BE2C (cell line): ENCODE measurements around the gene GALNT9.

Experiments used
- DNase-seq: peaks from one replicate; pipeline ENCODE4 v3.0.0-alpha.2; 2020
- H3K27me3 ChIP-seq: fragments of 250-450 bp; sonication (Bioruptor Pico); 2 replicates; pipeline ENCODE4 v1.5.1; 2020; ENCODE audit warnings: mild to moderate bottlenecking
- H3K36me3 ChIP-seq: fragments of 250-450 bp; sonication (Bioruptor Pico); 2 replicates; pipeline ENCODE4 v1.5.1; 2020; ENCODE audit warnings: mild to moderate bottlenecking
- H3K4me1 ChIP-seq: fragments of 250-450 bp; sonication (Bioruptor Pico); 2 replicates; pipeline ENCODE4 v1.5.1; 2020
- H3K4me3 ChIP-seq: 2 replicates; pipeline ENCODE4 v1.5.1; 2011; ENCODE audit warnings: low read depth, low read length
- H3K9me3 ChIP-seq: fragments of 250-450 bp; sonication (Bioruptor Pico); 2 replicates; pipeline ENCODE4 v1.5.1; 2020
- CTCF ChIP-seq: IDR thresholded peaks from 2 replicates; pipeline ENCODE4 v1.5.1; 2012; ENCODE audit warnings: mild to moderate bottlenecking, low read depth, low read length

The GALNT9 gene

GRCh38 chr12:132176385-132176919, 152.9 kb downstream of the GALNT9 start:
- Histone ChIP-seq H3K9me3 (no peaks in the 10 kb centered on the region), H3K4me1 (no peaks in the 10 kb centered on the region), H3K4me3 (no peak overlapping the region), H3K36me3 (no peaks in the 10 kb centered on the region), H3K27me3 (peaks cover 92% of the 10 kb centered on the region)
- no peak for DNase-seq
- no peak for TF ChIP-seq CTCF

GRCh38 chr12:132175496-132176384, 153.6 kb downstream of the GALNT9 start:
- no peaks in the 10 kb centered on the region for H3K36me3 ChIP-seq
- DNase-seq, result no peak

GRCh38 chr12:132174839-132175490, 154.4 kb downstream of the GALNT9 start:
- no peak for TF ChIP-seq CTCF

More at GRCh38 chr12:132175496-132176384, 153.6 kb downstream of the GALNT9 start:
- H3K27me3 ChIP-seq, result peaks cover 94% of the 10 kb centered on the region
- no peak for TF ChIP-seq CTCF
- H3K9me3 ChIP-seq, result no peaks in the 10 kb centered on the region
- H3K4me3 ChIP-seq, result no peak overlapping the region
- no peaks in the 10 kb centered on the region for H3K4me1 ChIP-seq

GRCh38 chr12:132174015-132174838, 155.2 kb downstream of the GALNT9 start:
- no peaks in the 10 kb centered on the region for H3K9me3 ChIP-seq
- H3K4me3 ChIP-seq, result no peak overlapping the region
- TF ChIP-seq CTCF, result no peak
- no peak for DNase-seq
- peaks cover 96% of the 10 kb centered on the region for H3K27me3 ChIP-seq
- H3K36me3 ChIP-seq, result no peaks in the 10 kb centered on the region
- no peaks in the 10 kb centered on the region for H3K4me1 ChIP-seq

More at GRCh38 chr12:132174839-132175490, 154.4 kb downstream of the GALNT9 start:
- Histone ChIP-seq H3K36me3 (no peaks in the 10 kb centered on the region), H3K4me3 (no peak overlapping the region), H3K4me1 (no peaks in the 10 kb centered on the region), H3K27me3 (peaks cover 97% of the 10 kb centered on the region), H3K9me3 (no peaks in the 10 kb centered on the region)
- DNase-seq, result no peak

GRCh38 chr12:132173135-132174014, 156.0 kb downstream of the GALNT9 start:
- DNase-seq, result no peak
- Histone ChIP-seq H3K9me3 (no peaks in the 10 kb centered on the region), H3K4me3 (no peak overlapping the region), H3K36me3 (no peaks in the 10 kb centered on the region), H3K27me3 (peaks cover 91% of the 10 kb centered on the region), H3K4me1 (no peaks in the 10 kb centered on the region)
- no peak for TF ChIP-seq CTCF
